Left ventricle myocardium inferior (tissue), 1 donor: ENCODE measurements around the gene GNAT3. TPM values are rescaled to one million over a fixed set of nuclear protein-coding genes. Genes with fewer than 3 reads are reported as not detected.

Source experiments
- DNase-seq: peaks from one replicate; pipeline ENCODE4 v3.0.0-alpha.2; 2020
- H3K27ac ChIP-seq: fragments of 200-600 bp; replicated peaks from 2 replicates; pipeline ENCODE4 v1.8.0; 2021
- H3K27me3 ChIP-seq: fragments of 200-600 bp; 2 replicates; pipeline ENCODE4 v1.8.0; 2021; ENCODE audit warnings: low read depth
- H3K36me3 ChIP-seq: fragments of 200-600 bp; 2 replicates; pipeline ENCODE4 v1.8.0; 2021
- H3K4me1 ChIP-seq: fragments of 200-600 bp; 2 replicates; pipeline ENCODE4 v1.8.0; 2021
- H3K4me3 ChIP-seq: fragments of 200-600 bp; 2 replicates; pipeline ENCODE4 v1.8.0; 2021; ENCODE audit warnings: mild to moderate bottlenecking, moderate library complexity
- H3K9me3 ChIP-seq: fragments of 200-600 bp; replicated peaks from 2 replicates; pipeline ENCODE4 v1.8.0; 2021
- CTCF ChIP-seq: fragments of 200-600 bp; IDR thresholded peaks from 2 replicates; pipeline ENCODE4 v1.8.0; 2021; ENCODE audit warnings: antibody characterized with exemption, mild to moderate bottlenecking, borderline replicate concordance
- intact Hi-C: fragments of 100-400 bp; cut with micrococcal nuclease; formaldehyde crosslinking; loops from one replicate; pipeline ENCODE4 v1.11.0; 2022
- total RNA-seq: library from RNA; stranded (reverse); fragmentation: NEBNext Ultra II Directional; extraction: Animal tissue kit (Norgen Biotek cat#: 25700); gene quantifications from one replicate; pipeline ENCODE4 v1.2.1, GENCODE V29; 2021
- donor health status: DM: no; HTN: yes; CAD: no; lungs with severe emphysema.

Gene GNAT3
- total RNA-seq, 1 donor from 2014 or later = not detected

DNA sequence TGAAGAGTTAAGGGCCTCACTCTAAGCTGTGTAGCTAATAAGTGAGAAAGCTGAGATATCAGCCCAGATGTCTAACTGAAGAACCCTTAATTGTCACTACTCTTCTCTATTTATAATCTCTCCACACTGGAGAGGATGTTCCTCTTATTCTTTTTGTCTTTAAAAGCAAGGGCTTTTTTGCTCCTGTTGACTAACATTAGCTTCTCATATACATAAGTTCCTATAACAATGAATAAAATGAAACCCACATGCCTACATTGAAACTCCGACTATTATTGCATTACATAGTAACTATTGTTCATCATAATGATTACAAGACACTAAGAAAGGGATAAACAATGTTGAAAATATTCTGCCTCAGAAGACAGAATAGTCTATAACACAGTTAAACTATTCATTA, 67.1 kb downstream of the GNAT3 start:
- no peaks in the 10 kb centered on the region for H3K27me3 ChIP-seq
- TF ChIP-seq CTCF = no peak
- no peak overlapping the region for H3K4me3 ChIP-seq
- peaks cover 15% of the 10 kb centered on the region for H3K4me1 ChIP-seq
- no peaks in the 10 kb centered on the region for H3K36me3 ChIP-seq
- H3K27ac ChIP-seq = no peak overlapping the region
- H3K9me3 ChIP-seq = no peaks in the 10 kb centered on the region
- intact Hi-C loops = no loop called here
- no peak for DNase-seq

GRCh38 chr7:80443325-80443724, 68.5 kb downstream of the GNAT3 start:
- H3K27me3 ChIP-seq = no peaks in the 10 kb centered on the region
- no peak for DNase-seq
- H3K36me3 ChIP-seq = no peaks in the 10 kb centered on the region
- H3K9me3 ChIP-seq = no peaks in the 10 kb centered on the region
- peaks cover 16% of the 10 kb centered on the region for H3K4me1 ChIP-seq
- intact Hi-C loops = no loop called here
- H3K4me3 ChIP-seq = no peak overlapping the region
- no peak for TF ChIP-seq CTCF
- no peak overlapping the region for H3K27ac ChIP-seq

GRCh38 chr7:80440883-80441282, 71.0 kb downstream of the GNAT3 start:
- H3K36me3 ChIP-seq = no peaks in the 10 kb centered on the region
- TF ChIP-seq CTCF = no peak
- no peak for DNase-seq
- intact Hi-C loops = no loop called here
- peaks cover 16% of the 10 kb centered on the region for H3K4me1 ChIP-seq
- no peak overlapping the region for H3K4me3 ChIP-seq
- H3K27ac ChIP-seq = peak overlapping the region; percentile 28
- H3K27me3 ChIP-seq = no peaks in the 10 kb centered on the region
- peaks cover 17% of the 10 kb centered on the region for H3K9me3 ChIP-seq

- no peaks in the 10 kb centered on the region for H3K36me3 ChIP-seq
- intact Hi-C loops = no loop called here
Measured at GRCh38 chr7:80439894-80440821, 71.7 kb downstream of the GNAT3 start.

DNA sequence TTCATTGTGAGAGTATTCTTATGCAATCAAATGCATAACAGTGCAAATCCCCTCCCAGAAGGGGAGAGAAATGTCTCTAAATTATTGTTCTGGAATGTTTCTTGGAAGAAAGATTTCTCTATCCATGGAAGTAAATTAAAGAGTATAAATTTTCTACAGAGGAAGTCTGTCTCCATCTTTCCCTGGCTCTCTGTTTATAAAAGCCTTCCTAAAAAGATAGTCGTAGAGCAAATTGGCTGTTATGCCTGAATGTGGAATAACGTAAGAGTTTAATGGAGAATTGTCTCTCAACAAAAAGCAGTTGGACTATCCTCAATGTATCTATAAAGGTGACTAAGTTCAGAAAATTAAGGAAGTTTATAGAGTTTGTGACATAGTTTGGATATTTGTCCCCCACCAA, 76.3 kb downstream of the GNAT3 start:
- no peak overlapping the region for H3K4me3 ChIP-seq
- H3K9me3 ChIP-seq = peaks cover 18% of the 10 kb centered on the region
- H3K36me3 ChIP-seq = no peaks in the 10 kb centered on the region
- H3K4me1 ChIP-seq = peaks cover 8% of the 10 kb centered on the region
- no peaks in the 10 kb centered on the region for H3K27me3 ChIP-seq
- no peak for TF ChIP-seq CTCF
- no peak for DNase-seq
- H3K27ac ChIP-seq = no peak overlapping the region
- intact Hi-C loops = no loop called here

More at GRCh38 chr7:80439894-80440821, 71.7 kb downstream of the GNAT3 start:
- Histone ChIP-seq H3K9me3 (peaks cover 18% of the 10 kb centered on the region), H3K27me3 (no peaks in the 10 kb centered on the region), H3K27ac (peak overlapping the region; percentile 28), H3K4me3 (no peak overlapping the region), H3K4me1 (peaks cover 16% of the 10 kb centered on the region)
- no peak for TF ChIP-seq CTCF
- DNase-seq = no peak
